HG03558 (cell line): ENCODE results near the gene RABGAP1L.
"Not testable (repeated sequence)": the region's sequence is repeated elsewhere in the genome, so short reads cannot be mapped to it uniquely, and the experiment has no call there.

ENCODE experiments used
- ATAC-seq: cut with Tn5 transposase; IDR thresholded peaks from one replicate; pipeline ENCODE4 v1.9.1; 2021; ENCODE audit warnings: moderate number of reproducible peaks; ENCODE audit not compliant: unreplicated experiment; ENCODE audit errors: extremely low read depth

The RABGAP1L gene

DNA sequence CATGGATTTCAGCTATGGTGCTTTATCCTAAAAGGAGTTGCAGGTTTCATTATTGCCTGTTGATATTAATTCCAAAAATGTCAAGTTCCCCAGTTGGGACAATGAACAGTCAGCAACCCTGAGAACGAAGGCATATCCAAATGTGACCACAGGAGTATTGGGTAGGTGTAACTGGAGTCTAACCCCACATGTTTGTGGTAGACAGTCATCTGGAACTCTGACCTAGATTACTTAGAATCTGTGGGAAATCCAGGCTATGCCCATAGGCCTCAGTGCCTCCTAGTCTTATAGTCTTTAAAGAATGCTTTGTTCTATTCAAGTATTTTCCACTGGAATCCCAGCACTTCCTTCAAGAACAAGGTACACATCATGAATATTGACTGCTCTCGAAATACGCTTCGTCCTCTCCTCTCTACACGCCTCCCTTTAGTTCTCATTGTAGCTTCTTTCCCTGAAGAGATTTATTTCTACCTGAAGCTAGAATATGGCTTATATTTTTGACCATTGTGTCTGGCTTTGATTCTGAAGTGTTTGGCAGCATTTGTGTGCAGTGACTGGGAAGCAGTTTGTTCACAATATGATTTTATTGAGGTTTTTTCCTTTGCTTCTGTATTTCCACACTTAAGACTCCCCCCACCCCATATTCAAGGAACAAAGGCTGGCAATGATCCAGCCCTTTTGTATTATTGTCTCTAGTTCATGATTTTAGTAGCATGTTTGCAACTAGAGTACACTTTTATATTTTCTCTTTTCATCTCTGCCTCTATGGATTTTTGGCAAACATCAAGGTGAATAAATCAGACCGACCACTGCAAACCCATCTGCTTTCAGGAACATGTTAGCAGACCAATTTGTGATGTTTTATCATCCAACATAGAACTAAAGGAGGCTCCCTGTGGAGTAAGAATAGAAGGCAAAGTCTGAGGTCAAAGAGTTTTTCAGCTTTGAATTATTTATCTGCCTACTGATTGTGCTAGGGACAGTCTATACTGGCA, 467.0 kb downstream of the RABGAP1L start:
- no peak for ATAC-seq

- no peak for ATAC-seq
Measured at GRCh38 chr1:174637487-174637886, 478.2 kb downstream of the RABGAP1L start.

DNA sequence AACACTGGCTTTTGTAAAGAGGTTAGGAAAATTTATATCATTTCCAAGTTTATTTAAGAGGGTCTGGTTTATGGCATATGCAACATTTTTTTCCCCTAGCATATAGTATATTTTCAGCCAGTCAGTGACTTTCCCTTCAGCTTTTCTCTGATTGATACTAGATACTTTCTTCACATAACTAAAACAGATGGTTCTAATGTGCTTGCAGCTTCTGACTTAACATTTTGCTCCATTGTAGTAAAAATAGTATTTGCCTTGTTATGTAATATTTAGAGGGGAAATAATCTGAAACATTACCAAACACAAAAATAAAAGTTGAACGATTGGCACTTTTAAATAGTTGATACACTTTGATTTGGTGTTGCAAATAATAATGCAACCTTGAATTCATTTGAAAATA, 480.1 kb downstream of the RABGAP1L start:
- no peak for ATAC-seq

DNA sequence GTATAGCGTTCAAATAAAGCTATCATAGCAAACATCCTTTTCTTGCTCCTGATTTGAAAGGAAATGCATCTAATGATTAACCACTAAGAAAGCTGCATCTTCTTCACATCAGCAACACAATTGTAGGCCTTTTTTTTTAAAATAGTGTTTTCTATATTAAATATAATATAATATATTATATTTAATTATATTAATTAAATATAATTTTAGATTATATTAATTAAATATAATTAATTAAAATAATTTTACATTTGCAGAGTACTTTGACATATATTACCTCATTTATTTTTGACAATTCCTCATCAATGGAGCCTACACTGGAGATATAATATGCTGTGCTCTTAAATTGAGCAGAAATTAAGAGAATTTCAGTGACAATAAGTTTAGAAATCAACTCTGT, 481.5 kb downstream of the RABGAP1L start:
- ATAC-seq, result no peak

DNA sequence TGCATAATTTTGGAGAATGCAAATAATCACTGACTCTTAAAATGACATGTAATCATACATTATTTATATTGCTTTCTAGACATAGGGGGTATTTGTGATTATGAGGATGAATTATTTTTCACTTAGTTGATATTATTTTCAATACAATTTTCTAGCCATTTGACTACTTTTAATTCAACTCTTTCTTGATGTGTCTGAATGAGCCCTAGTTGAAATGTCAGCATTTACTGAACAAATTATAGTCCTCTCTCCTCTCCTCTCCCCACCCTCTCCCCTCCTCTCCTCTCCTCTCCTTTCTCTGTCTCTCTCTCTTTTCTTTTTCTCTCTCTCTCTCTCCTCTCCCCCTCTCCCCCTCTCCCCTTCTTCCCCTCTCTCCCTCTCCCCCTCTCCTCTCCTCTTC, 483.1 kb downstream of the RABGAP1L start:
- no peak for ATAC-seq

DNA sequence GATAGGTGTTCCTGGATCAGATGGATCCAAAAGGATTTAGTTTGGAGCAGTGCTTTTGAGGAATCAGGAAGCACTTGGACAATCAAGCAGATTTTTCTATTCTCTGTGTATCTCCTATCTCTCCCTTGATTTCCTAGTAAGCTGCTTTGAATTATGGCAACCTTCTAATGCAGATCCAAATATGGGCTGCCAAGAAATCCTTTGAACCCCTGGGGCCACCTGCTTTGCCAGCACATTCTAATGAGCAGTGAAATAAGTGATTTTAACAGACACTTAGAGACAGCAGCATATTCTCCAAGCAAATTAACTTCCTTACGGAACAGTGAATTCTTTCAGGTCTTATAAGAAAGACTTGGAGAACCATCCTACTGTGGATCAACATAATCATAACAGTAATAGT, 483.9 kb downstream of the RABGAP1L start:
- ATAC-seq, result no peak

GRCh38 chr1:174649572-174649971, 490.3 kb downstream of the RABGAP1L start:
- ATAC-seq, result not testable (repeated sequence)

DNA sequence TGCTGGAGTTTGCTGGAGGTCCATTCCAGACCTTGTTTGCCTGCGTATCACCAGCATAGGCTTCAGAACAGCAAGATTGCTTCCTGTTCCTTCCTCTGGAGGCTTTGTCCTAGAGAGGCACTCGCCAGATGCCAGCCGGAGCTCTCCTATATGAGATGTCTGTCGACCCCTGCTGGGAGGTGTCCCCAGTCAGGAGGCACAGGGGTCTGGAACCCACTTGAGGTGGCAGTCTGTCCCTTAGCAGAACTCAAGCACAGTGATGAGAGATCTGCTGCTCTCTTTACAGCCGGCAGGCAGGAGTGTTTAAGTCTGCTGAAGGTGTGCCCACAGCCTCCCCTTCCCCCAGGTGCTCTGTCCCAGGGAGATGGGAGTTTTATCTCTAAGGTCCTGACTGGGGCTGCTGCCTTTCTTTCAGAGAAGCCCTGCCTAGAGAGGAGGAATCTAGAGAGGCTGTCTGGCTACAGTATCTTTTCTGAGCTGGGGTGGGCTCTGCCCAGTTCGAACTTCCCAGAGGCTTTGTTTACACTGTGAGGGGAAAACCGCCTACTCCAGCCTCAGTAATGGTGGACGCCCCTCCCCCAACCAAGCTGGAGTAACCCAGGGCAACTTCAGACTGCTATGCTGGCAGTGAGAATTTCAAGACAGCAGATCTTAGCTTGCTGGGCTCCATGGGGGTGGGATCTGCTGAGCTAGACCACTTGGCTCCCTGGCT, 493.4 kb downstream of the RABGAP1L start:
- ATAC-seq, result no peak

DNA sequence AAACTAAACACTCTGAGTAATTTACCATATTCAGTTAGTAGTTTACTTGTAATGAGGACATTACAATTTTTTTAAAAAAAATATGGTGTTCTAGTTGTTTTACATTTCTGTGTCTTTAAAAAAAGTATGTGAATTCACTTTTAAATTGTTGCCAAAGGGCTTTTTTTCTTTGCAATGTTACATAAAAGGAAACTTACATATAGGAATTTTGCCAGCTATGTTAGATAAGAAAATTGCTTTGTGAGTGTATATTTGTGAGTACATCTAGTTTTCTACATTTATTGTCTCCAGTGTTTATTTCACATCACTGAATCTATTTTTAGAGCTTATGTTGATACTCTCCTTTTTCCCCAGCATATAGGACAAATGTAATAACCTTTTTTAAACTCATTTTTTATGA, 495.2 kb downstream of the RABGAP1L start:
- no peak for ATAC-seq

DNA sequence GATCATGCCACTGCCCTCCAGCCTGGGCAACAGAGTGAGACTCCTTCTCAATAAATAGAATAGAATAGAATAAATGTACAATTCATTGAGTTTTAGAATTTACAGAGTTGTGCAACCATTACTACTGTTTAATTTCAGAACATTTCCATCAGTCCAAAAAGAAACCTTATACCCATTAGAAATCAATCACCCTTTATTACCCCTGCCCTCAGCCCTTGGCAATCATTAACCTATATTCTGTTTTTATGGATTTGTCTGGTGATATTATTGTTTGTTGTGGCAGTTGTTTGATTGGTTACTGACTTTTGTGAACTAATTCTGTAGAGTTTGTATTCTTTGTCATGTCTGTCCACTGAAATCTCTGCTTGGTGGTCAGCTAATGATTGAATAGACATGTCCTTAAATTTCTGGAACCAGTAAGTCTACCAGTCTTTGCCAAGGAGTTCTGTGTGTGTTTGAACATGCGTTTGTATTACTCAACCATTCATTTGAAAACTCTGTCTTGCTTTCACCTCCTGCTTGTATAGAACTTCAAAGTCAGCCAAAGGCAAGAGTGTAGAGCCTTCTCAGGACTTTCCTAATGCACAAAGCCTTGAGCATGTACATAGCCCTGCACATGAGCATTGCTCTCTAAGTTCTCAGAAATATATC, 497.2 kb downstream of the RABGAP1L start:
- no peak for ATAC-seq

DNA sequence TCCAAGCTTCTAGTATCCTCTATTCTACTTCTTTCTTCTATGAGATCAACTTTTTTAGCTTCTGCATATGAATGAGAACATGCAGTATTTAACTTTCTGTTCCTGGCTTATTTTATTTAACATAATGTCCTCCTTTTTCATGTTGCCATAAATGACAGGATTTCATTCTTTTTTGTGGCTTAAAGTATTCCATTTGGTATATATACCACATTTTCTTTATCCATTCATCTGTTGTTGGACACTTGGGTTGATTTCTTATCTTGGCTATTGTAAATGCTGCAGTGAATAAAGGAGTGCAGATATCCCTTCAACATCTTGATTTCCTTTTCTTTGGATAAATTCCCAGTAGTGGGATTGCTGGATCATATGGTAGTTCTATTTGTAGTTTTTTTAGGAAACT, 498.1 kb downstream of the RABGAP1L start:
- no peak for ATAC-seq

DNA sequence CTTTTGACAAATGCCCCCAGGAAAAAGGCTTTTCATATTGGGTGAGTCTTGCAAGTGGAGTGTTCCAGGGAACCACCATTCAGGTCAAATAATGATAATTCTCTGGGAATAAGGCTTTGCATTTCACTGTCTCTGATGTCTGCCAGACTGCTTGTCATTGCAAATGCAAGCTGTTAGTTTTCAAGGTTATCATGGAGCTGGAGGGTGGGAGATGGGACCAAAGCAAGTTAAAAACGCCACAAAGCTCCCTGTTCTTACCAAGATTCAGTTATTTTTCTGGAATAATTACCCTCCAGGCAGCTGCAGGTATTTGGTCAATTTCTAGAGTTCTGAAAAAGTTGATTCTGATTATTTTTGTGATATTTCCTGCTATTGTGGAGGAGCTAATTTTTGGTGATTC, 498.6 kb downstream of the RABGAP1L start:
- no peak for ATAC-seq

GRCh38 chr1:174659823-174660222, 500.5 kb downstream of the RABGAP1L start:
- ATAC-seq, result no peak

DNA sequence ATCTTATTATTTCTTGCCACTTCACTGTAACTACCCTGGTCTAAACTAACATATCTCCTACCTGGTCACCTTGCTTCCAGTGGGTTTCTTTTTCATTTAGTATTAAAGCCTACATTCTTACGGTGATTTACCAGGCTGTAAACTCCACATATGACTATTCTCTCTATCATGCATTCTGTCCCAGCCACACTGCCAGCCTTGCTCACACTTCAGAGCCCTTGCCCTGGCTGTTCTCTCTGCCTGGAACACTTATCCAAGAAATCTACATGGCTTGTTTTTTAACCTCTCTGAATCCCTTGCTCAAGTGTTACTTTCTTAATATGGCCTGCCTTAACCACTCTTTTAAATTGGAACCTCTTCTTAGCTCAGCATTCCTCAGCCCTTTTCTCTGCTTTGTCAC, 501.2 kb downstream of the RABGAP1L start:
- ATAC-seq, result no peak

GRCh38 chr1:174663358-174663757, 504.0 kb downstream of the RABGAP1L start:
- no peak for ATAC-seq

GRCh38 chr1:174666248-174666647, 506.9 kb downstream of the RABGAP1L start:
- ATAC-seq, result no peak

DNA sequence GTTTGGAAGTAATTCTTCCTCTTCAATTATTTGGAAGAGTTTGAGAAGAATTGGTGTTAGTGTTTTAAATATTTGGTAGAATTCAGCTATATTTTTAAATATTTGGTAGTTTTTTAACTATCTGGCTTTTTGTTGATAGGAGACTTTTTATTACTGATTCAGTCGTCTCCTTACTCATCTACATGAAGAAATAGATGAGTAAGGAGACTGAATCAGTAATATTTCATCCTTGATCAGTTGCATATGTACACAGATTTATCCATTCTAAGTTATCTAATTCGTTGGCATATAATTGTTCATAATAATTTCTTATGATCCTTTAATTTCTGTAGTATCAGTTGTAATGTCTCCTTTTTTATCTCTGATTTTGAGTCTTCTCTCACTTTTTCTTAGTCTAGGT, 512.5 kb downstream of the RABGAP1L start:
- no peak for ATAC-seq

DNA sequence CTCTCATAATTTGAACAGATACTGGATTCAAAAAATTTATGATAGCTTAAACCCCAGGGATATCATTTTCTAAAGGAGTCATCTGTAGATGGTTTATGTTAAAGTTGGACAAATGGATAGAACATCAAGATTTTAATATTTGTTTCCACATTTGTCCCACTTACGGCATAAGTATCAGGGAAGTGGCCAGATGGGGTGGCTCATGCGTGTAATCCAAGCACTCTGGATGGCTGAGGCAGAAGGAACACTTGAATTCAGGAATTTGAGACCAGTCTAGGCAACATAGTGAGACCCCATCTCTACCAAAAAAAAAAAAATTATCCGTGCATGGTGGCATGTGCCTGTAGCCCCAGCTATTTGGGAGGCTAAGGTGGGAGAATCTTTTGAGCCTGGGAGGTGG, 517.5 kb downstream of the RABGAP1L start:
- no peak for ATAC-seq

DNA sequence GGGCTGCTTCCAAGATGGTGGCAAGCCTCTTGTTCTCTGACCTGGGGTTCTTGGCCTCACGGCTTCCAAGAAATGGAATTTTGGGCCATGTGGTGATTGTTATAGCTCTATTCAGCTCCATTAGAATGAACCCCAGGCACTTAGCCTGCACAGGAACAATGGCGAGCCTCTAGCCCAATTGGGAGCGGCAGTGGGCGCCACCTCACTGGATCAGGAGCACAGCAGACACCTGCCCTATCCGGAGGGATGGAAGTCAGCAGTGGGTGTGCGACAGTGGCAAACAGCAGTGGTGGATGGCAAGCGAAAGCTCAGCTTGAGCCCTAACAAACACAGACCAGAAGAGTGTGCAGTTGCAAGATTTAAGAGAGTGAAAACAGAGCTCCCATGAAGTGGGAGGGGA, 519.3 kb downstream of the RABGAP1L start:
- no peak for ATAC-seq

DNA sequence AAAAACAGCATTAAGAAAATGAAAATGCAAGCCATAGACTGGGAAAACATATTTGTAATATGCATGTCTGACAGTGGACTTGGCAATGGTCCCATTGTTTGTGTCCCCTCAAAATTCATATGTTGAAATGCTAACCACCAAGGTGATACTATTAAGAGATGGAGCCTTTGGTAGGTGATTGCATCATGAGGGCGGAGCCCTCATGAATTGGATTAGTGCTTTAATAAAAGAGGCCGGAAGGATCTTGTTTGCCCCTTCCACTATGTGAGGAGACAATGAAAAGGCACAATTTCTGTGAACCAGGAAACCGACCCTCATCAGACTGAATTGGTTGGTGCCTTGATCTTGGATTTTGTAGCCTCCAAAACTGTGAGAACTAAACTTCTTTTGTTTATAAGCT, 520.8 kb downstream of the RABGAP1L start:
- ATAC-seq, result no peak

DNA sequence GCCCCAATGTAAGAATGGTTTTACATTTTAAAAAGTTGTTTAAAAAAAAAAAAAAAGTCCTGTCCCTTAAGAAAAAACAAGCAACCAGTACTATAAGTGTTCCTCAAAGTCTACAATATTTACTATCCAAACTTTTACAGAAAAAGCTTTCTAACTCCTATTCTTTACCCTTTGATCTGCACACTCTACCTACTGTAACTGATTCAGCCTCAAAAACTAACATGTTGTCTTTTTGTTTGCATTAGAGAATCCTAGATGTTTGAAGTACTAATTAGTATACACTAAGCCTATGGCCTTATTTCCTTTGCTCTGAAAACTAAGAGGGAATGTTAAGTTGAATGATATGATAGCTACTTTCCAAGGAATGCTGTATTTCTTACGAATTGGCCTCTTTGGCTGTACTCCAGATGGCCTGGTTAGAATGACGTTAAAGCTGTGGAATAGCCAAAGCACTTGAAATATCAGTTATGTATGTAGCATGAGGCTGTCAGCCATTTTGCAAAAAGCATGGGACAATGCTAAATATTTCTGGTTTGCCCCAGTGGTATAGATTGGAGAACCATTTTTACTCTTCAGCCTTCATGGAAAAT, 523.2 kb downstream of the RABGAP1L start:
- ATAC-seq, result no peak
